GM18868 (cell line): Measurements from ENCODE around the gene CDRT4.

Experiments used
- ATAC-seq: cut with Tn5 transposase; IDR thresholded peaks from one replicate; pipeline ENCODE4 v1.9.1; 2021; ENCODE audit warnings: mild to moderate bottlenecking, moderate library complexity; ENCODE audit not compliant: unreplicated experiment

CDRT4 gene

DNA sequence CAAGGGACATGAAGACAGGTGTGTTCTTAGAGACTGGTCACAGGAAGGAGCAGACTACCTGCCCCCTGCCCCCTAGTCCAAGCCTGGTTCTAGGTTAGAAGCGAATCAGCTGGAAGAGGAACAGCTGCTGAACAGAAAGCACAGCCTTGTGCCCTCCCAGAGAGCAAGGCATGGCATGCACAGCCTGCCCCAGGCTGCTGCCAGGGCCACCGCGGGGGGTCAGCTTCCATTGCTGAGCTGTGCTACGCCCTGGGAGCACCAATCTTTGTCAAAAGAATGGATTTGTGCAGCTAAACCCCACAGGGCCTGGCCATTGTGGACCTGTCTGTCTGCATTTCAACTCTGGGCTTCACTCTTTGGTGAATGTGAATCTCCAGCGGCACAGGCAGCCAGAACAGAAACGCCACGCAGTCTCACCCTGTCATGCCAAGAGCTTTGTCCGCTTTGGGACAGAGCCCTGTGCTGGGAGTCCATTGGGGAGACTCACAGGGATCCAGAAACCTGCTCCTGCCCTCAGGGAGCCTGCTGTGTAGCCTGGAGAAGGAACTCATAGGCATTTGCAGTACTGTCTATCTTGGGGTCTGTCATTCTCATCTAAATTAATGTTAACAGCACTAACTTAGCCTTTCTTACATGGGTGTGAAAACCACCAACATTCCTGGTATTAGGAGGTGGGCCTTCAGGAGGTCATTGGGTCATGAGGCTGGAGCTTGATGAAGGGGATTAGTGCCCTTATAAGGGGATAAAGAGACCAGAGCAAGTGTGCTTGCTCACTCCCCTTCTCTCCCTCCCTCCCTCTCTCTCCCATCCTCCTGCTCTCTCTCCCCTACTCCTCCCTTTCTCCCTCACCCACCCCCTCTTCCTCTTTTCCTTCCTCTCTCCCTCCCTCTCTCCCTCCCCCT is 25.6 kb upstream of the CDRT4 start:
- no peak for ATAC-seq

DNA sequence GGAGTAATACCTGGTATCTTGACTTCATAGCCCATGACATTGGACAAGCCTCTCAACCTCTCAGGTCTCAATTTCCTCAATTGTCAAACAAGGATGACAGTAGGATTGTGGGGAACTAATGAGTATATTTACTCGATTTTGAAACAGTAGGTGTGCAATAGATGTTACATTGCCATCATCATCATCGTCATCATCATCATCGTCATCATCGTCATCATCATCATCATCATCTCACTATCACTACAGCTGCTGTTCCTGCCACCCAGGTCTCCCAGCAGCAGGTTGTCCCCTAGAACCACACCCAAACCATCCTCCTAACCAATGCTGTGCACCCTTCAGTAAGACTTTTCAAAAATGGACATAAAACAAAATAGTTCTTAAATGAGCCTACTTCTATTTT is 24.8 kb upstream of the CDRT4 start:
- ATAC-seq = no peak

DNA sequence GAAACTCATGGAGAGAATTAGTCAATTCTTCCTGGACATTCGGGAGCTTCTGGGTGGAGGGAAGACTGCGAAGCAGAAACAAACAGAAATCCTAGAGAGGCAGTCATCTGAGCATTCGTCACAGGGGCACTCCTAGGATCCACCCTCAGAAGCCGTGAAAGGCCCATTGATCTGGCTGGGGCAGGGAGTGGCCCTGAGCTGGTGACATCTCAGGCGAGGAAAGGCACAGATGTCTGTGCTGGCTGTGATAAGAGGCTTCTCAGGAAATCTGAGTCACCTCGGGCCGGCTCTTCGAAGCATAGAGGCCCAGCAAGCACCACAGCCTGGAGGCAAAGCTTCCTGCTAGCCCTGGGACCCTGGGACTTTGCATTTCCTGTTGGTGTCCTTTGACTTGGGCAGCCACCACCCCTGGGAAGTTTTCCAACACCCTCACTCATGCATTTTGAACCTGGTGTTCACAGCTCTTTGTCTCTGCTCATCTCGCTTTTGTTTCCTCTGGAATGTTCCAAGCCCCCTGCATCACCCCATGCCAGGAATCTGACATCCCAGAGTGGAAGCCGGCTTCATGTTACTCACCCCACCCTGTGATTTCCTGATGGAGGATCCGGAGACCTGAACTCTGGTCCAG is 23.3 kb upstream of the CDRT4 start:
- no peak for ATAC-seq

DNA sequence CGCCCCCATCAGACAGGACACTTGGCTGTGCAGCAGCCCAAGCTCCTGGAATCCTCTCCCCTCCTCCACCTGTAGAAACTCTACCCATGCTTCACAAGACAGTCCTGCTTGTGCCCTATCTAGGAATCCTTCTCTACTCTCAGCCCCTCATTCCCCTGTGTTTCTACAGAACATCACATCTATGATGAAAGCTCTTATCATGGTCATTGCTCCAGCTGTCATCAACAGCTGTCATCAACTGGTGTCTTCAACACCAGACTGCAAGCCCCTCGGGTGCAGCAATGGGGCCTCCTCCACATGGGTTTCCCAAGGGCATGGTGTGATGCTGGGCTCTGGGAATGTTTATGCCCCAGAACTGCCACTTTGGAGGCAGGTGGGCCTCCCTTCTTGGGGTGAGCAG is 21.1 kb upstream of the CDRT4 start:
- no peak for ATAC-seq

DNA sequence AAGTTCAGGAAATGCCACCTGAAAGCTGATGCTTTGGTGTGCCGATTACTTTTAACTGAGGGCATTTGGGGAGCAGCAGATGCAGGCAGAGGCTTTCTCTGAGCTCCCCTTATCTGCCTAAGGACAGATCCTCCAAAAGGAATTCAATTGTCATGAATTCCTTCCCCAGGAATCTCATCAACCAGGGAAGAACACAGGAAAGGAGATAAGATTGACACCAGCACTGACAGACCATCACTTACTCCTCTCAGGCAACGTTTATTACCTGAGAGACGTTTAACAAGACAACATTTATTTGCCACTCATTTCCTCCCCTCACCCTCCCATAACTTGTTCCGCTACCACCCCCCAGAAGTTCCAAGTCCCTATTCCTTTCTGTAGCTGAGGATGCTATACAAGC is 17.6 kb upstream of the CDRT4 start:
- no peak for ATAC-seq

DNA sequence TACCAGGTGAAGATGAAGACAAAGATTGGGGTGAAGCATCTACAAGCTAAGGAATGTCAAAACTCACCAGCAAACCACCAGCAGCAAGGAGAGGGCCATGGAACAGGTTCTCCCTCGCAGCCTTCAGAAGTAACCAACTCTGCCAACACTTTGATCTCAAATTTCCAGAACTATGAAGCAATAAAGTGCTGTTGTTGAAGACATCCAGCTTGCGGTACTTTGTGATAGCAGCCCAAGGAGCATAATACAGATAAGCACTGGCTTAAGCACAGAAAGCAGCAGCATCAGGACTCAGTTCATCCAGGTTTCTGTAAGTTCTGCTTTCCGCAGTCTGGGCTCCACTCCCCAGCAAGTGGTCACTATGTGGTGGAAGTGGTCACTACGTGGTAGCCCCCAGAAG is 16.0 kb upstream of the CDRT4 start:
- no peak for ATAC-seq

DNA sequence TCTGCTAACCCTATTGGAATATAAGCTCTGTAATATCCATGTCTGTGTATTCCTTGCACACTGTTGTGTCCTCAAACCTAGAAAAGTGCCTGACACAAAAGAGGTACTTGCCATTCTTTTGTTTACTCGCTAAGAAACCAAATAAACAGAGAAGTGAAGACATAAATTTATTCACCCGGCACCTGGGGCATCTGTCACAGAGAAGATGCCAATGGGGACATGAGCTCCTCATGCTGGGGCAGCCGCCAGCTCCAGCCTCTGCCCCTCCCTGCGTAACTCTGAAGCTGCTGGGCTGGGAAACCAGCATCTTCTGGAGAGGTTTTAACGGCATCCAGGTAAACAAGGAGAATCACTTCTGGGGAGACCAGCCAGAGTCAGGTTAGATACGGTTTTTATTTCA is 15.1 kb upstream of the CDRT4 start:
- ATAC-seq = no peak

DNA sequence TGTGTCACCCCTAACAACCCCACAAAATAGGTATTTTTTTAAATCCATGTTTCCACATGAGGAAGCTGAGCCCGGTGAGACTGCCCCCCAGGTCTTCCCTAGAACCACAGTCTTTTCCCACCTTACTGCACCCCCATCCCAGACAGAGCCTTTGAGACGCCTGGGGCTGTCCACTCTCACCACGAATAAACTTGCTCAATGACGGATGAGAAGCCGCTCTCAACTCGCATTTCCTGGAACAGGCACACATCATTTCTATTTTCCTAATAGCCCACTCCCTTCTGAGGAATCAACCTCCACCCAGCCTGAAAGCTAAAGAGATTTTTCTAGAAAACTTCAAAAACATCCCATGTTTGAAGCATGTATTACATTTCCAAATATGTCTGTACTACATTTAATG is 14.1 kb upstream of the CDRT4 start:
- no peak for ATAC-seq

DNA sequence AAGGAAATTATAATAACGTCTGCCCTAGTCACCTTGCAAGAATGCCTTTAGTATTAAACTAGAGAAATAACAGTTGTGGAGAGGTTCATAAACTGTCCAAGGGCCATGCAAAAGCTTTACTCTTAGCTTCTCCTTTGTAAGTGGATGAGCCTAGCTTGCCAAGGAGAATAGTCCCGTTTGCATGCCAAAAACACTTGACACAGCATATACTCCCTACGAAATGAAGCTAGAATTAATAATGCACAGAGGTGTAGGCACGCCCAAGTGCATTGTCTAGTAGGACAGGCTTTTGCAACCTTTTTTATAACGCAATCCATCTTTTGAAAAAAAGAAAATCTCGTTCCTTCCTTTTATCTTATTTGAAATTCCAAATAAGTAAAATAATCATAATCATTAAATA is 12.8 kb upstream of the CDRT4 start:
- ATAC-seq = no peak

DNA sequence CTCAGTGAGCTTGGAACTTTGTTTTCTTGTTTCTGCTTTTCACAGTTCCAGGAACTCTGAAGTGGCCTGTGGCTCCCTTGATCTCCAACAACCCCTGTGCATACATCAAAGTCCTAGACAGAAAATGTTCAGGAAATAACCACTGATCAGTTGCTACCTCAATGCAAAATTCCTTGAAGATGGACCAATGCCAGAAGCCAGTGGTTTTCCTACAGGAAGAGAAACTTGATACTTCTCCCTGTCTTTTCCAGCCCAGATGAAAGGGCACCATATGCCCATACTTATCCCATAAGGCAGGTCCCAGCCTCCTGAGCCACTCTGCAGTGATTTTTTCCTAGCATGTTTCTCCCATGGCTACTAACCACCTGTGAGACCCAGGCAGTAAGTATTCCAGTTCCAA is 12.3 kb upstream of the CDRT4 start:
- no peak for ATAC-seq

DNA sequence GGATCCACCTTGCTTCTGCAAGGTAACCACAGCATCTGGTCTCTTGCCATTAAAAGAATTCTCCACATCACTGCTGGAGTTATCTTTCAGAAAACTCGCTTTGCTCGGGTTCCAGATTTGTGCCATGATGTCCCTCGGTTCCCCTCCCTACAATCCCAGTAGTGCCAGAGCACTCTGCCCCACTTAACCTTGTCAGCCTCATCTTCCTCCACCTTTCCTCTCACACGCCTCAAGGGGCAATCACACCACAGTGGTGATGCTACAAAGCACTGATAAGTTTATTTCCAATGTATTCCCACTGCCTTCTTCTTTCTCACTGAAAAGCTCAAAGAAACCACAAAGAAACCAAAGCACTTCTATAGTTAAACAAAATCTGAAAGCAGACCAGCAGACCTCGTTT is 11.4 kb upstream of the CDRT4 start:
- no peak for ATAC-seq

DNA sequence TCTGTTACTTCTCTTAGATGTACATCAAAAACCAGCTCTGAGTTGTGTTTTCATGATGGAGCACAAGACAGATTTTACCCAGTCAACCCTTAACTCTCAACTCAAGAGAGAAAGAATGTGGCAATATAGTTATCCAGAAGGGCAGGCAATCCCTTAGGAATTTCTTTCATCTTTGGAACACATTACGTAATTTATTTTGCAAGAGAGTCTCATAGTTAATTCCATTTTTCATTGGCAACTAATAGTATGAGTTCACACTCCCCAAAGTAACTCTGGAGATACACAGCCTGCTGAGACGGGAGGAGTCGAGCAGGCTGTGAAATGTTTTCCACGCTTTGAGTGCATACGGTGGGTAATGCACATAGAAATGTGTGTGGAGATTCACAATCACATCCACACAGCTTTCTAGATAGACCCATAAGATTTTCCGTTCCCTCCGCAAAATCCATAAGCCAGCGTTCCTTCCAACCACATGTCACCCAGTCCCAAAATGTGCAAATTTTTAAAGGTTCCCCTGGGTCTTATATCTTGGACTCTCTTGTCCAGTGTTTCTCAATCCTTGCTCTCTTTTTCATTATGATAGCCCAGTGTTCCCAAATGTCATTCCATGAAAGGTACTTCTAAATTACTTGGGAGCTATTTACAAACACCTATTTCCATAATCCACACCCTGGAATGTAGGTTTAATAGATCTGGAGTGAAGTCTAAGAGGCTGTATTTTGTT is 8.4 kb upstream of the CDRT4 start:
- no peak for ATAC-seq

DNA sequence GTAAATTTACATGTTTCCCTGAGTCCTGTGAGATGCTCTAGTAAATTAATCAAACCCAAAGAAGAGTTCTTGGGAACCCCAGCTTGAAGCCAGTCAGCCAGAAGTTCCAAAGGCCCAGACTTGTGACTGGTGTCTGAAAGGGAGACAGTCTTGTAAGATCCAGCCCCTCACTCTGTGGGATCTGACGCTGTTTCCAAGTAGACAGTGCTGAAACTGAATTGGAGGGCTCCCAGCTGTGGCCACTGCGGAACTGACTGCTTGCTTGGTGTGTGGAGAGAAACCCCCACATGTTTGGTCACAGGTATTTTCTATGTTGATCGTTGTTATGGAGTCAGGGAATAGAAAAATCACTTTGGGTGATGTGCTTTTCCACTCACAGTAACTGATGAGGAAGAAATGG is 5.5 kb upstream of the CDRT4 start:
- no peak for ATAC-seq

DNA sequence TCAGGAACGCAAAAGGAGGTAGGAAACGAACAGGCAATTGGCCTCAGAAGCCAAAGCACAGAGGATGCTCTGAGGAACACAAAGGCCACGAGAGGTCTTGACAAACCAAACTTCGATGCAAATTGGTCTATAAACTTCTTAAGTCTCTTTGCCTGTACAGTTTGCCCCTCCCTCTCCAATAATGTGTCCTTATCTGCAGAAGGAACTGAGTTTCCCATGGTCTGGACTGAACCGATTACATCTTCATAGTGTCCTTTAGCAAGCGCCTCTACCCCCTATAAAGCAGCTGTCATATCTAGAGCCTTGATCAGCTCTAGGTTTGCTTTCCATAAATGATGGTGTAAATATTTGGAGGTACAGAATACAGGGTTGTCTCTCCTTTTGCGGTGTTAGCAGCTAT is 3.1 kb upstream of the CDRT4 start:
- no peak for ATAC-seq

DNA sequence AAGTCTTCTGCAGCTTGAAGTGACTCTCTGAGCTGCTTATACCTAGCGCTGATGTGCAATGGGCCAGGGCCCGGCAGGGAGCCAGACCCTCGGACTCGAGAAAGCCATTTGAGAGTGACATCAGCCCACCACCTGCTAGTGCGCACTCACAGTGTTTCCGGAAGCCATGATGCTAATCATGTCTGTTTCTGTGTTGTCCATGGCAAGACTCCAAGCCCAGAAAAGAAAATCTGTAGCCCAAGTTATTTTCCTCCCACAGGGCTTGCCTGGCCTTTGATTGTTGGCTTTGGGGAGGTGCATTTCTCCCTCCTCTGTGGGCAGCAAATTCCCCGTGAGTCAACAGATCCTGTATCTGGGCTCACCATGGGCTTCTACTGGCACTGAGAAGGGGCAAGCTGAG is 1.8 kb upstream of the CDRT4 start:
- ATAC-seq = no peak

DNA sequence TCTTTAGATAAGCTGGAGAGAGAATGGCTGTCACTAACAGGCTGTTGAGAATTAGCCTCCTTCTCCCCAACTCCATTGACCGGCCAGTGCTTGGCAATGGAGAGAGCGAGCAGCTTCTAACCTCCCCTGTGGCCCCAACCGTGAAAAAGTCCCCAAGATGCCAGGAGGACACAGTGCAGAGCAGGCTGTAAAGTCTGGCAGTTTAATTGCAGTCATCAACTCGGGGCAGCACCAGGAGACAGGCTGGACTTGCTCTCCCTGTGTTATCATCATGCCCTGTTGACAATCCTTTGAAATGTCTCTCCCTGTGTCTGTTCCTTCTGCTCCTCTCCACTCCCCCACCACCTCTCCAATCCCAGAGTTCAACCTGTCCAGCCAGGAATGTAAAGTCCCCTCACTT is 705 bp upstream of the CDRT4 start:
- no peak for ATAC-seq

DNA sequence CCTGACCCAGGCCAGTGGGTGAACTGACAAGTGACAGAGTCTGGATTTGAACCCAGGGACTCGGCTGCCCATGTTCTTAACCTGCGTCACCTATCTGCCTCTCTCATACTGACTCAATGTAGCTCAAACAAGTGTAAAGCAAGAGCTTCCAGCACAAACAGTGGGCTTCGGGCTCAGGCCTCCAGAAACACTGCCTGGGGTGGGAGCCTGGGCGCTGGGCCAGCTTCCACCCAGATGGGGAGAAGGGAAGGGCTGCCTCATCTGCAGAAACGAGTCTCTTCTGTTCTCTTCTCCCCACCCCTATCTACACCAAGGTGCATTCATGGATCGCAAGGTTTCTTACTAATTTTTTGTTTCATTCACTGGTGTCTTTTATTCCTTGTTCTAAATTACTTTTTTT is 1.3 kb downstream of the CDRT4 start:
- no peak for ATAC-seq

DNA sequence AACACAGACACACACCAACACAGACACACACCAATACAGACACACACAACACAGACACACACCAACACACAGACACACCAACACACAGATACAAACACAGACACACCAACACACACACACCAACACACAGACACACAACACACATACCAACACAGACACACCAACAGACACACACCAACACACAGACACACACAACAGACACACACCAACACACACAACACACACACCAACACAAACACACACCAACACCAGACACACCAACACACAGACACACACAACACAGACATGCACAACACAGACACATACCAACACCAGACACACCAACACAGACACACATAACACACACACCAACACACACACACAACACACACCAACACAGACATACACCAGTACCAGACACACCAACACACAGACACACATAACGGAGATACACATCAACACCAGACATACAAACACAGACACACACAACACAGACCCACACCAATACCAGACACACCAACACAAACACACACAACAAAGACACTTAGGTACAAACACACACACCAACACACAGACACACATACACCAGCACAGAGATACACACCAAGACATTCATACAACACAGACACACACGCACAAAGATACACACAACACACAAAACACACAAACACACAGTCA is 2.2 kb downstream of the CDRT4 start:
- ATAC-seq = no peak

DNA sequence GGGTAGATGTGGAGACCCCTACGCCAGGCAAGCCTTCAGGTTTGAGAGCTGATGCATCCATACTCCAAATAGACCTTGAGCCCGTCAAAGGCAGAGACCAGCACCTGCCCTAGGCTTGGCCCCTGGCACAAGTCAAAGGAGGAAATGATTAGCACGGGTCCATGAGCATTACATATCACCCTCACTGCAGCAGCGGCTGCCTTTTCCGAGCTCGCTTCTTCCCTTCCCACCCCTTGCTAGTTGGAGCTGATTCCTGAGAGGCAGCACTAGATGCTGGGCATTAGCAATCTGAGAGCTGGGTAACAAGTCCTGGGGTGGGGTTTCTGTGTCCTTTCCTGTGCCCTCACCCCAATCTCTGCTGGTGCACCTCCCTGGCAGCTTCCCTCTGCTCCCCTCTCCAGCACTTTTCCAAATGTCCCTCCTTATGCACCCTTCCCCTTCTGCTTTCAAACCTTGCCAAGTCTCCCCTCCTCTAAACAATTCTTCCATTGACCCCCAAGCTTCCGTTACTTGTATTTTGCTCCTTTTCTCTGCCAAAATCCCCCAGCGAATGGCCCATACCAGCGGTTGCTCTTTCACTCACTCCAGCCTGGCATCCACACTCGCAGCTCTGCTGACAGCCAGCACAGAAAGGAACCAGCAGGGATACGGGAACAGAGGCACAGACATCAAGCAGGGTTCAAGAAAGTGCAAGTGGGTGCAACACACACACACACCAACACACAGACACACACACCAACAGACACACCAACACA is 3.0 kb downstream of the CDRT4 start:
- ATAC-seq = no peak

DNA sequence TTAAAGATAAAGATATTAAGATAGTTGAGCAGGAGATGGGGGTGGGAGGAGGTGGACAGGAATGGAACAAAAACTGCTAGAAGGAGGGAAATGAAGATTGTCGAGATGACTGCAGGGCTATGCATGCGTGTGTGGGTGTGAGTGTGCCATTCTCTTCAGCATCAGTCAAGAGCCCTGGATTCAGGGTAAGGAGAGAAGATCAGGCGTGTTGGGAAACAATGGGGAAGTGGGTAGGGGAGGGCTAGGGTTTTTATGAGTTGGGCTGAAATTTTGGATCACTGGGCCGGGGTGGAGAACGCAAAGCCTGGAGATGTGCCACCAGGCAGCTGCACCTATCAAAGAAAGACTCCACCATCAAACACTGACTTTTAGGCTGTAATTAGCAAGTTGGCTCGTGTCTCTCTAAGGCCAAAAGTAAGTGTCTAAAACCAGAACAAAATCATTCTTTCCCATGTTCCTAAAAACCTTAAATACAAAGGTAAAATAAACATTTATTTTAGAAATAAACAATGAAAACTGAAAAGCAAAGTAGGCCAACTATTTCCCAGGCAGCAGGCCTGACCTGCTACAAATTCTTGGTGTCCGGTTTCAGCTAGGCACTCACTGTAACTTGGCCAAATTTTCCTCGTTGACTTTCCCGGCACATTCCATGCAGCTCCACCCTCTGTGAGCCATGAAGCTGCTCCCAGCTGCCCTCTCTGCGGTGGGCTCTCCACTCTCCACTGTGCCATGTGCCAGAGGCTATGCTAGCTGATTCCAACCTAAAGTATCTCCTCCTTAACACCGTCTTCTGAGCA is 4.2 kb downstream of the CDRT4 start:
- ATAC-seq = no peak
